Measurements from ENCODE around the gene ZNF407.

The ZNF407 gene

DNA sequence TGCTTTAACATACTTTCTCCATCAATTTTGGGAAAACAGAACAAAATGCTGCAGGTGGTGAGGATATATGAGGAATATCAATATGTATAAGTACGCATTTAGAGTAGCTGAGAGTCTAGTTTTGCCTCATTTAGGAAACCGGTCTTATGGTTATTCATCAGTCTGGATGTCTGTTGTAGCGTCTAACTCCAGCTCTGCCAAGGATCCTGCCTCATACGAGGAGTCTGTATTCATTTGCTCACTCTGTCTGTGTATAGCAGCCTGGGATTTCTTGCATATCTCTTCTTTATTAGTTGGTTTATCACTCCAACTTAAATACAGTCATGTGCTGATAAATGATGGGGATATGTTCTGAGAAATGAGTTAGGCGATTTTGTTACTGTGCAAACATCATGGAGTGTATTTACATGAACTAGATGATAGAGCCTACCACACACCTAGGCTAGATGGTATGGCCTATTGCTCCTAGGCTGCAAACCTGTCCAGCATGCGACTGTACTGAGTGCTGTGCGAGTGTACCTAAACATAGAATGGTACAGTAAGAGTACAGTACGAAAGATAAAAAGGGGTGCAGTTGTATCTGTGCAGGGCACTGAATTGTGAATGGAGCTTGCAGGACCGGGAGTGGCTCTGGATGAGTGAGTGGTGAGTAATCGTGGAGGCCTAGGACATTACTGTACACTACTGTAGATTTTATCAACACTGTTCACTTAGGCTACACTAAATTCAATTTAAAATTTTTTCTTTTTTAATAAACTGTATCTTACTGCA is 148.1 kb downstream of the ZNF407 start:
- Histone ChIP-seq H3K27me3 (ENCODE audit: control insufficient read depth, insufficient read depth, low read length) (no peaks in the 10 kb centered on the region), H3K36me3 (ENCODE audit: control insufficient read depth, insufficient read depth, low read length) (no peaks in the 10 kb centered on the region), H3K4me1 (no peaks in the 10 kb centered on the region), H2AFZ (no peak overlapping the region), H3K9me3 (ENCODE audit: control insufficient read depth, low read length) (no peaks in the 10 kb centered on the region), H3K27ac (no peak overlapping the region), H3K4me2 (ENCODE audit: low read length) (no peak overlapping the region), H3K79me2 (no peaks in the 10 kb centered on the region), H3K4me3 (ENCODE audit: low read depth, low read length) (no peak overlapping the region), H3K9ac (no peak overlapping the region)
- no peak for TF ChIP-seq CTCF (IDR thresholded peaks at IDR 0.05)

DNA sequence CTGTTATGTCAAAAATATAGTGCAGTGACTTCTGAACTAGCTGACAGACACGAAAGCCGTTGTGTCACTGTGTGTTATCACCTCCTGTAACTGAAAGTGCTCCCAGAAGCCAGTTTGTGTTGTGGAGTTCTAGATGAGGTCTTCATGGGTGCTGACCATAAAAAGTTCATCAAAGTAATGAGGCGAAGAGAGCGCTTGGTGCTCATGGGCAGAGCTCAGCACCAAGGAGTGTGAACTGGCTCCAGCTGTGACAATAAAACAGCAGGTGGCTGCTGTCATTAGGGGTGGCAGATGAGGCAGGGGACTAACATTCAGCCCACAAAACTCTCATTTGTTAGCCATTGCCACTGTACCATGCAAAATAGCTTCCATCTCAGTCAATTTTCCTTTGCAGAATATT is 151.1 kb downstream of the ZNF407 start:
- no peak for TF ChIP-seq CTCF (IDR thresholded peaks at IDR 0.05)
- H3K27ac ChIP-seq: no peak overlapping the region

GRCh38 chr18:74758995-74759394 is 161.3 kb downstream of the ZNF407 start:
- TF ChIP-seq CTCF (IDR thresholded peaks at IDR 0.05): no peak
- Histone ChIP-seq H3K27ac (no peak overlapping the region), H2AFZ (no peak overlapping the region), H3K9me3 (ENCODE audit: control insufficient read depth, low read length) (no peaks in the 10 kb centered on the region), H3K4me3 (ENCODE audit: low read depth, low read length) (no peak overlapping the region), H3K27me3 (ENCODE audit: control insufficient read depth, insufficient read depth, low read length) (no peaks in the 10 kb centered on the region), H3K79me2 (no peaks in the 10 kb centered on the region), H3K4me1 (no peaks in the 10 kb centered on the region), H3K9ac (no peak overlapping the region), H3K4me2 (ENCODE audit: low read length) (no peak overlapping the region), H3K36me3 (ENCODE audit: control insufficient read depth, insufficient read depth, low read length) (no peaks in the 10 kb centered on the region)

More for the DNA sequence above, 151.1 kb downstream of the ZNF407 start:
- Histone ChIP-seq H3K27me3 (ENCODE audit: control insufficient read depth, insufficient read depth, low read length) (no peaks in the 10 kb centered on the region), H3K9me3 (ENCODE audit: control insufficient read depth, low read length) (no peaks in the 10 kb centered on the region), H3K36me3 (ENCODE audit: control insufficient read depth, insufficient read depth, low read length) (no peaks in the 10 kb centered on the region), H3K4me2 (ENCODE audit: low read length) (no peak overlapping the region), H3K4me1 (no peaks in the 10 kb centered on the region), H3K79me2 (no peaks in the 10 kb centered on the region), H3K4me3 (ENCODE audit: low read depth, low read length) (no peak overlapping the region), H3K9ac (no peak overlapping the region), H2AFZ (no peak overlapping the region)

DNA sequence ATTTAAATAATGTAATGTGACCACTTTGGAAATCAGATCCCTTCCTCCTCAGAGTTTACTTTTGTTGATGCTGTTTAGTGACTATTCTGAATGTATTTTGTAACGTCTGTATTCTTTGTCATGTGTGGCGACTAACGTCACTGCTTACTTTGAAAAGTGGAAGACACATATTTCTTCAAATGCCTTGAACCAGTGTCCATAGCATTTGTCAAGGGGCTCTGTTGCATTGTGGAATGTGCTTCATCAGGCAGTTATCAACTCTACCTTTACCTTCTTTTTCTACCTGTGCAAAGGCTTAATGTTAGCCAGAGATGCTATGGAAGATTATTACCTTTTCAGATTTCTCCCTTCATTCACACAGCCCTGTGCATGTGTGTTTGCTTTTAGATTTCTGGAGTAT is 162.4 kb downstream of the ZNF407 start:
- no peaks in the 10 kb centered on the region for H3K36me3 ChIP-seq (ENCODE audit: control insufficient read depth, insufficient read depth, low read length)
- H3K4me1 ChIP-seq: no peaks in the 10 kb centered on the region
- no peaks in the 10 kb centered on the region for H3K9me3 ChIP-seq (ENCODE audit: control insufficient read depth, low read length)
- no peak overlapping the region for H2AFZ ChIP-seq
- no peak overlapping the region for H3K4me3 ChIP-seq (ENCODE audit: low read depth, low read length)
- no peak overlapping the region for H3K9ac ChIP-seq
- no peak overlapping the region for H3K4me2 ChIP-seq (ENCODE audit: low read length)
- no peak for TF ChIP-seq CTCF (IDR thresholded peaks at IDR 0.05)
- H3K27ac ChIP-seq: no peak overlapping the region
- H3K27me3 ChIP-seq (ENCODE audit: control insufficient read depth, insufficient read depth, low read length): no peaks in the 10 kb centered on the region
- no peaks in the 10 kb centered on the region for H3K79me2 ChIP-seq

DNA sequence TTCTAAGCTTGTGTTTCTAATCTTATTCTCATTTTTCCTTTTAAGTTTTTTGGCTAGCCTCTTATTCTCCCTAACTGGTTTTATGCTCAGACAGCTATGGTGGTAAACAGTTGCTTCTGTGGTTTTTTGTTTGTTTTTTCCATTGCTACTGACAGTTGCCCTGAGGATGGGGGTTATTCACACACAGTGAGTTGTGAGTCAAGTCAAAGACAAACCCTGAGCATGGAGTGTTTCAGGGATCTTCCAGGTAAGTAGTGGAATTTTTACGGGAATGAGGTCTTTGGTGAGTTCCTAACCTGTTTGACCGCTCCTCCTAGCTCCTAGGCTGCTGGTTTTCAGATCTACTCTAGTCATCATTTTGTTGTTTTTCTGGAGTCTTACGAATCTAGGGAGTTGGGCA is 162.8 kb downstream of the ZNF407 start:
- no peak for TF ChIP-seq CTCF (IDR thresholded peaks at IDR 0.05)
- no peaks in the 10 kb centered on the region for H3K36me3 ChIP-seq (ENCODE audit: control insufficient read depth, insufficient read depth, low read length)
- H3K4me2 ChIP-seq (ENCODE audit: low read length): no peak overlapping the region

More for the DNA sequence above, 162.8 kb downstream of the ZNF407 start:
- H3K27ac ChIP-seq: no peak overlapping the region
- no peaks in the 10 kb centered on the region for H3K4me1 ChIP-seq
- H2AFZ ChIP-seq: no peak overlapping the region
- no peak overlapping the region for H3K4me3 ChIP-seq (ENCODE audit: low read depth, low read length)
- no peaks in the 10 kb centered on the region for H3K27me3 ChIP-seq (ENCODE audit: control insufficient read depth, insufficient read depth, low read length)
- no peaks in the 10 kb centered on the region for H3K9me3 ChIP-seq (ENCODE audit: control insufficient read depth, low read length)
- H3K79me2 ChIP-seq: no peaks in the 10 kb centered on the region
- no peak overlapping the region for H3K9ac ChIP-seq

All from parathyroid adenoma (tissue), 2 donors.